ENCODE results near the gene GTF2H2C. TPM values are rescaled to one million over a fixed set of nuclear protein-coding genes. Genes with fewer than 3 reads are reported as not detected.

GTF2H2C gene
- total and polyA plus RNA-seq, 2 of the 4 experiments (the other 2 are of a cell fraction) = 16.9 to 32.8 TPM

GRCh38 chr5:69510694-69511093 lies 49.3 kb upstream of the GTF2H2C start:
- Histone ChIP-seq H3K18ac (ENCODE audit: low read depth, low read length) (no peak overlapping the region), H2AK9ac (replicated peaks; ENCODE audit: low read depth, low read length, poor library complexity) (no peak overlapping the region), H2BK5ac (ENCODE audit: low read depth, low read length, poor library complexity, severe bottlenecking) (no peak overlapping the region), H4K5ac (ENCODE audit: low read depth, low read length) (no peak overlapping the region), H4K8ac (ENCODE audit: low read depth in 2 of 2, low read length in 2 of 2) (no peak overlapping the region), H3K4ac (ENCODE audit: low read depth, low read length) (no peak overlapping the region), H4K91ac (ENCODE audit: insufficient read depth, low read depth, low read length) (no peak overlapping the region), H3K27me3 (ENCODE audit: control insufficient read depth, insufficient read depth, low read length) (no peaks in the 10 kb centered on the region), H3K36me3 (ENCODE audit: control insufficient read depth, insufficient read depth, low read length) (no peaks in the 10 kb centered on the region), H2AK5ac (ENCODE audit: low read depth, low read length) (no peak overlapping the region), H2BK120ac (ENCODE audit: low read depth, low read length) (no peak overlapping the region), H3K56ac (ENCODE audit: extremely low read depth, insufficient read depth, low read length) (no peak overlapping the region), H2BK20ac (ENCODE audit: low read depth, low read length) (no peak overlapping the region), H3K79me1 (ENCODE audit: low read depth in 1 of 2, low read length in 2 of 2) (no peaks in the 10 kb centered on the region), H3K4me1 (ENCODE audit: control insufficient read depth, insufficient read depth, low read length) (no peaks in the 10 kb centered on the region; the same call in 1 of the 2 replicates), H3K4me3 (ENCODE audit: insufficient read depth, low read depth, low read length) (no peak overlapping the region), H3K9me3 (ENCODE audit: control insufficient read depth, insufficient read depth, low read length) (no peaks in the 10 kb centered on the region), H2BK15ac (ENCODE audit: low read depth, low read length) (no peak overlapping the region), H4K20me1 (ENCODE audit: insufficient read depth, low read length) (no peaks in the 10 kb centered on the region), H2AFZ (replicated peaks; ENCODE audit: low read length, poor library complexity) (no peak overlapping the region), H3K9ac (ENCODE audit: low read depth, low read length) (no peak overlapping the region), H3K14ac (replicated peaks; ENCODE audit: low read depth, low read length) (no peak overlapping the region), H3K27ac (ENCODE audit: insufficient read depth, low read length) (no peak overlapping the region), H3K4me2 (ENCODE audit: low read depth, low read length) (no peak overlapping the region), H3K9me1 (ENCODE audit: insufficient read depth, low read length) (no peaks in the 10 kb centered on the region), H3K23ac (ENCODE audit: low read depth, low read length) (no peak overlapping the region)
- ATAC-seq (ENCODE audit: low read depth) (no peak), DNase-seq (no peak)
- ChIA-PET CTCF (interaction anchor here (0.6 kb wide), 2 partner anchors 9 to 78 kb away, joined by 4 to 8 read pairs; no protein-coding TSS in a partner anchor), POLR2A (ENCODE audit: unreplicated experiment) (no interaction called here)
- intact Hi-C loops (cut with micrococcal nuclease) (no loop called here), dilution Hi-C loops (cut with HindIII; ENCODE audit: low sequenced_read_pairs, unreplicated experiment) (no loop called here), in situ Hi-C loops (cut with MboI; ENCODE audit: low sequenced_read_pairs) (no loop called here)
- no peak for TF ChIP-seq MAZ (IDR thresholded peaks at IDR 0.05; ENCODE audit: borderline replicate concordance, low read depth, low read length)
- no peak for TF ChIP-seq POLR2A (IDR thresholded peaks at IDR 0.05; ENCODE audit: low read depth, low read length)
- TF ChIP-seq SMC3 (IDR thresholded peaks at IDR 0.05; ENCODE audit: low read depth, low read length) = no peak
- TF ChIP-seq, protein P1, sequence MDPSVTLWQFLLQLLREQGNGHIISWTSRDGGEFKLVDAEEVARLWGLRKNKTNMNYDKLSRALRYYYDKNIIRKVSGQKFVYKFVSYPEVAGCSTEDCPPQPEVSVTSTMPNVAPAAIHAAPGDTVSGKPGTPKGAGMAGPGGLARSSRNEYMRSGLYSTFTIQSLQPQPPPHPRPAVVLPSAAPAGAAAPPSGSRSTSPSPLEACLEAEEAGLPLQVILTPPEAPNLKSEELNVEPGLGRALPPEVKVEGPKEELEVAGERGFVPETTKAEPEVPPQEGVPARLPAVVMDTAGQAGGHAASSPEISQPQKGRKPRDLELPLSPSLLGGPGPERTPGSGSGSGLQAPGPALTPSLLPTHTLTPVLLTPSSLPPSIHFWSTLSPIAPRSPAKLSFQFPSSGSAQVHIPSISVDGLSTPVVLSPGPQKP (IDR thresholded peaks at IDR 0.05; ENCODE audit: borderline replicate concordance, low read depth, low read length) = no peak
- no peak for TF ChIP-seq CEBPB (IDR thresholded peaks at IDR 0.05; ENCODE audit: low read depth, low read length)
- TF ChIP-seq CHD1 (IDR thresholded peaks at IDR 0.05; ENCODE audit: low read depth, low read length) = no peak
- TF ChIP-seq, protein P2, sequence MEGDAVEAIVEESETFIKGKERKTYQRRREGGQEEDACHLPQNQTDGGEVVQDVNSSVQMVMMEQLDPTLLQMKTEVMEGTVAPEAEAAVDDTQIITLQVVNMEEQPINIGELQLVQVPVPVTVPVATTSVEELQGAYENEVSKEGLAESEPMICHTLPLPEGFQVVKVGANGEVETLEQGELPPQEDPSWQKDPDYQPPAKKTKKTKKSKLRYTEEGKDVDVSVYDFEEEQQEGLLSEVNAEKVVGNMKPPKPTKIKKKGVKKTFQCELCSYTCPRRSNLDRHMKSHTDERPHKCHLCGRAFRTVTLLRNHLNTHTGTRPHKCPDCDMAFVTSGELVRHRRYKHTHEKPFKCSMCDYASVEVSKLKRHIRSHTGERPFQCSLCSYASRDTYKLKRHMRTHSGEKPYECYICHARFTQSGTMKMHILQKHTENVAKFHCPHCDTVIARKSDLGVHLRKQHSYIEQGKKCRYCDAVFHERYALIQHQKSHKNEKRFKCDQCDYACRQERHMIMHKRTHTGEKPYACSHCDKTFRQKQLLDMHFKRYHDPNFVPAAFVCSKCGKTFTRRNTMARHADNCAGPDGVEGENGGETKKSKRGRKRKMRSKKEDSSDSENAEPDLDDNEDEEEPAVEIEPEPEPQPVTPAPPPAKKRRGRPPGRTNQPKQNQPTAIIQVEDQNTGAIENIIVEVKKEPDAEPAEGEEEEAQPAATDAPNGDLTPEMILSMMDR (conservative IDR thresholded peaks at IDR 0.05; ENCODE audit: low read depth, low read length) = no peak
- BruUV-seq (replicated peaks) = no TSS peak
- WGBS, 2 experiments (ENCODE audit: extremely low coverage in 2 of 2, insufficient read length in 1 of 2) = no CpG with 5 or more reads among the region's 2 CpGs

All from IMR-90 (cell line).